Osteoblast (primary cell): Measurements from ENCODE around the gene ADAM12. TPM values are rescaled to one million over a fixed set of nuclear protein-coding genes. Genes with fewer than 3 reads are reported as not detected.

ENCODE experiments used
- DNase-seq: peaks from one replicate; pipeline ENCODE4 v3.0.0; 2011; ENCODE audit warnings: low spot score, mixed read lengths; ENCODE audit not compliant: insufficient read length; ENCODE audit errors: missing footprints
- H2AFZ ChIP-seq: 2 replicates; pipeline ENCODE4 v1.6.0; 2011; ENCODE audit warnings: mild to moderate bottlenecking, low read length
- H3K27ac ChIP-seq: 2 replicates; pipeline ENCODE4 v1.5.1; 2011; ENCODE audit warnings: mild to moderate bottlenecking, low read depth, low read length, moderate library complexity
- H3K27me3 ChIP-seq: 2 replicates; pipeline ENCODE4 v1.6.0; 2012; ENCODE audit warnings: mild to moderate bottlenecking, control low read depth, inconsistent platforms, low read length, moderate library complexity; ENCODE audit not compliant: insufficient read depth
- H3K36me3 ChIP-seq: 2 replicates; pipeline ENCODE4 v1.5.1; 2011; ENCODE audit warnings: mild to moderate bottlenecking, low read length, control low read depth, moderate library complexity; ENCODE audit not compliant: insufficient read depth
- H3K4me1 ChIP-seq: 2 replicates; pipeline ENCODE4 v1.5.1; 2011; ENCODE audit warnings: mild to moderate bottlenecking, low read length, control low read depth, moderate library complexity; ENCODE audit not compliant: insufficient read depth
- H3K4me2 ChIP-seq: 2 replicates; pipeline ENCODE4 v1.6.0; 2011; ENCODE audit warnings: mild to moderate bottlenecking, low read length; ENCODE audit not compliant: insufficient read depth
- H3K4me3 ChIP-seq: fragments of 200-600 bp; sonication (generic); 3 replicates; pipeline ENCODE4 v1.5.1; 2012; ENCODE audit warnings: mild to moderate bottlenecking, low read length, inconsistent platforms; ENCODE audit not compliant: insufficient read depth
- H3K79me2 ChIP-seq: 2 replicates; pipeline ENCODE4 v1.6.0; 2012; ENCODE audit warnings: mild to moderate bottlenecking, low read length, control low read depth, inconsistent platforms; ENCODE audit not compliant: insufficient read depth
- H3K9me3 ChIP-seq: 2 replicates; pipeline ENCODE4 v1.5.1; 2011; ENCODE audit warnings: low read depth, low read length, control low read depth
- H4K20me1 ChIP-seq: 2 replicates; pipeline ENCODE4 v1.6.0; 2012; ENCODE audit warnings: mild to moderate bottlenecking, low read length, control low read depth; ENCODE audit not compliant: insufficient read depth
- total RNA-seq: library from RNA; depleted of rRNA; stranded (reverse); fragments of >200 nt; gene quantifications from 2 replicates; pipeline ENCODE4 v1.2.3, GENCODE V29; 2012
- TF ChIP-seq, protein P1 (sequence below): IDR thresholded peaks from 2 replicates; pipeline ENCODE4 v1.5.1; 2011; ENCODE audit warnings: mild to moderate bottlenecking, low read depth, low read length, moderate library complexity; ENCODE audit errors: extremely low read depth

The ADAM12 gene
- total RNA-seq, 1 donor, result 345 TPM

DNA sequence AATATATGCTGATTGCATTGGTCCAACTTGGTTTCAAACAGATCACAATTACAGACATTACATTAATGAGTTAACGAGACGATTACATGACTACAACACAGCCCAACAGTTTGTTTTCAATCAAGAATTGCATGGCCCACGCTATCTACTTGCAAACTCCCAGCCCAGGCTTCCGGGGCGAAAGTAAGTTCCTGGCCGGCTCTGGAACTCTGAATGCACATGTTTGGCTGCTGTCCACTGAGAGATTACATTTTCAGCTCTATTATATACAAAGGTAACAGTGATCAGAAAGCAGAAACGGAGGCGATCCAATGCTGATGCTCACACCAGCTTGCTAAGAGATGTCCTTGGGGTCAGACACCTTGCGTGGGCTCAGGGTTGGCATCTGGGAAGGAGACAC lies 285.6 kb downstream of the ADAM12 start:
- Histone ChIP-seq H3K36me3 (peaks cover 78% of the 10 kb centered on the region), H3K9me3 (no peaks in the 10 kb centered on the region), H3K27ac (no peak overlapping the region), H3K4me3 (no peak overlapping the region), H3K27me3 (no peaks in the 10 kb centered on the region), H3K79me2 (no peaks in the 10 kb centered on the region), H3K4me1 (no peaks in the 10 kb centered on the region), H4K20me1 (no peaks in the 10 kb centered on the region), H3K4me2 (no peak overlapping the region), H2AFZ (no peak overlapping the region)
- TF ChIP-seq, protein P1, sequence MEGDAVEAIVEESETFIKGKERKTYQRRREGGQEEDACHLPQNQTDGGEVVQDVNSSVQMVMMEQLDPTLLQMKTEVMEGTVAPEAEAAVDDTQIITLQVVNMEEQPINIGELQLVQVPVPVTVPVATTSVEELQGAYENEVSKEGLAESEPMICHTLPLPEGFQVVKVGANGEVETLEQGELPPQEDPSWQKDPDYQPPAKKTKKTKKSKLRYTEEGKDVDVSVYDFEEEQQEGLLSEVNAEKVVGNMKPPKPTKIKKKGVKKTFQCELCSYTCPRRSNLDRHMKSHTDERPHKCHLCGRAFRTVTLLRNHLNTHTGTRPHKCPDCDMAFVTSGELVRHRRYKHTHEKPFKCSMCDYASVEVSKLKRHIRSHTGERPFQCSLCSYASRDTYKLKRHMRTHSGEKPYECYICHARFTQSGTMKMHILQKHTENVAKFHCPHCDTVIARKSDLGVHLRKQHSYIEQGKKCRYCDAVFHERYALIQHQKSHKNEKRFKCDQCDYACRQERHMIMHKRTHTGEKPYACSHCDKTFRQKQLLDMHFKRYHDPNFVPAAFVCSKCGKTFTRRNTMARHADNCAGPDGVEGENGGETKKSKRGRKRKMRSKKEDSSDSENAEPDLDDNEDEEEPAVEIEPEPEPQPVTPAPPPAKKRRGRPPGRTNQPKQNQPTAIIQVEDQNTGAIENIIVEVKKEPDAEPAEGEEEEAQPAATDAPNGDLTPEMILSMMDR, result no peak
- no peak for DNase-seq

- Histone ChIP-seq H3K4me2 (no peak overlapping the region), H3K9me3 (no peaks in the 10 kb centered on the region), H3K4me1 (no peaks in the 10 kb centered on the region), H4K20me1 (no peaks in the 10 kb centered on the region), H3K36me3 (peaks cover 80% of the 10 kb centered on the region), H2AFZ (no peak overlapping the region), H3K4me3 (no peak overlapping the region), H3K27ac (no peak overlapping the region), H3K27me3 (no peaks in the 10 kb centered on the region), H3K79me2 (no peaks in the 10 kb centered on the region)
- no peak for DNase-seq
- TF ChIP-seq, protein P1, result no peak
Observed at GRCh38 chr10:126101736-126102135, 286.5 kb downstream of the ADAM12 start.

GRCh38 chr10:126101325-126101724 lies 287.0 kb downstream of the ADAM12 start:
- Histone ChIP-seq H4K20me1 (no peaks in the 10 kb centered on the region), H3K9me3 (no peaks in the 10 kb centered on the region), H3K4me3 (no peak overlapping the region), H3K4me2 (no peak overlapping the region), H3K27ac (no peak overlapping the region), H2AFZ (no peak overlapping the region), H3K27me3 (no peaks in the 10 kb centered on the region), H3K79me2 (no peaks in the 10 kb centered on the region), H3K36me3 (peaks cover 82% of the 10 kb centered on the region), H3K4me1 (no peaks in the 10 kb centered on the region)
- TF ChIP-seq, protein P1, result no peak
- DNase-seq, result no peak

DNA sequence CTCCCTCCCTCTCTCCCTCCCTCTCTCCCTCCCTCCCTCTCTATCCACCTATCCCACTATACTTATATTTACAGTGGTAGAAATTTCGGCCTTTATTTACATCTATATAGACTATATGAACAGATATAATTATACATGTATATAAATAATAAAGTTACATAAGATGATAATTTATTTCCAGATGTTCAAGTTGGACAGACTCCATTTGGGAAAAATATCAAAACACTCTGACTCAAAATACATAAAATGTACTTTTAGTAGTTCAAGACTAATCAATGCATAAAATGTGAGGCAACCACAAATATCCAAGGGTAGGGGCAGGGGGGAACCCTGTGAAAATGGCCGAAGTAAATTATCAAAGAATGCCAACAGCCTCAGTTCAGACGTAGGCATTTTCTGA lies 288.9 kb downstream of the ADAM12 start:
- Histone ChIP-seq H3K36me3 (peaks cover 72% of the 10 kb centered on the region), H3K4me2 (no peak overlapping the region), H3K9me3 (no peaks in the 10 kb centered on the region), H3K4me3 (no peak overlapping the region), H3K4me1 (peaks cover 7% of the 10 kb centered on the region), H2AFZ (no peak overlapping the region), H4K20me1 (no peaks in the 10 kb centered on the region), H3K27ac (no peak overlapping the region), H3K79me2 (no peaks in the 10 kb centered on the region), H3K27me3 (no peaks in the 10 kb centered on the region)
- DNase-seq, result no peak
- TF ChIP-seq, protein P1, result no peak
